B cell (primary cell): ENCODE results near the gene CST9L. TPM values are rescaled to one million over a fixed set of nuclear protein-coding genes. Genes with fewer than 3 reads are reported as not detected.

Source experiments
- ATAC-seq: fragments of 200-7000 bp; cut with Tn5 transposase; one replicate; pipeline ENCODE4 v1.10.0; 2021; ENCODE audit warnings: low read depth, mild to moderate bottlenecking, moderate number of reproducible peaks, moderate library complexity
- CTCF ChIA-PET: fragments of 350-600 bp; sonication (Branson Sonifier 250); formaldehyde crosslinking; loops from one replicate; lab custom pipeline; 2021; ENCODE audit warnings: antibody characterized with exemption, inconsistent platforms; lab: Charles Lee
- POLR2A ChIA-PET: fragments of 350-600 bp; sonication (Branson Sonifier 250); formaldehyde crosslinking; loops from one replicate; lab custom pipeline; 2021; ENCODE audit warnings: antibody characterized with exemption; lab: Charles Lee
- DNase-seq: peaks from one replicate; pipeline ENCODE4 v3.0.0; 2013
- H2AFZ ChIP-seq: 2 replicates; pipeline ENCODE4 v1.6.1; 2012; ENCODE audit warnings: mild to moderate bottlenecking, low read depth, low read length; ENCODE audit not compliant: insufficient read depth, poor library complexity, severe bottlenecking
- H3K27ac ChIP-seq, 2 donors: 1 replicate in 1 of 2; 2 replicates in 1 of 2; pipeline ENCODE4 v1.5.1; 2012 to 2013; ENCODE audit warnings: low read length in 2 of 2, mild to moderate bottlenecking in 2 of 2, moderate library complexity in 1 of 2
- H3K27me3 ChIP-seq, 4 experiments: fragments of 200-600 bp in 1 of 4; sonication (generic) in 1 of 4; replicated peaks in 1 of 4; 1 replicate in 2 of 4; 2 replicates in 2 of 4; pipeline versions ENCODE4 v1.6.1 to v1.7.0; 2013 to 2016; ENCODE audit warnings: low read length in 3 of 4, mild to moderate bottlenecking in 2 of 4, mixed read lengths in 1 of 4, moderate library complexity in 1 of 4; ENCODE audit not compliant: insufficient read depth in 4 of 4, control insufficient read depth in 3 of 4; ENCODE audit errors: control extremely low read depth in 1 of 4
- H3K36me3 ChIP-seq, 2 experiments: replicated peaks in 1 of 2; 1 replicate in 1 of 2; 2 replicates in 1 of 2; pipeline versions ENCODE4 v1.6.1 to v1.7.1; 2013; ENCODE audit warnings: low read length in 1 of 2; ENCODE audit not compliant: insufficient read depth in 2 of 2, control insufficient read depth in 1 of 2; ENCODE audit errors: control extremely low read depth in 1 of 2, extremely low read depth in 1 of 2
- H3K4me1 ChIP-seq, 2 donors: fragments of 200-600 bp in 1 of 2; sonication (generic) in 1 of 2; 1 replicate in 1 of 2; 2 replicates in 1 of 2; pipeline versions ENCODE4 v1.5.1 to v1.6.1; 2013 to 2017; ENCODE audit warnings: low read length in 2 of 2; ENCODE audit not compliant: control insufficient read depth in 2 of 2, insufficient read depth in 2 of 2
- H3K4me2 ChIP-seq: replicated peaks from 2 replicates; pipeline ENCODE3; 2012; ENCODE audit warnings: mild to moderate bottlenecking, low read depth, low read length; ENCODE audit not compliant: poor library complexity, severe bottlenecking
- H3K4me3 ChIP-seq, 5 experiments: fragments of 200-600 bp in 1 of 5; sonication (generic) in 1 of 5; 1 replicate in 3 of 5; 2 replicates in 2 of 5; pipeline versions ENCODE4 v1.5.1 to v1.7.0; 2011 to 2016; ENCODE audit warnings: low read length in 4 of 5, mild to moderate bottlenecking in 4 of 5, low read depth in 2 of 5, control low read depth in 1 of 5, moderate library complexity in 1 of 5; ENCODE audit not compliant: insufficient read depth in 1 of 5; ENCODE audit errors: control extremely low read depth in 1 of 5, extremely low read depth in 1 of 5
- H3K79me2 ChIP-seq: fragments of 200-600 bp; sonication (generic); one replicate; pipeline ENCODE4 v1.6.0; 2016; ENCODE audit warnings: low read length; ENCODE audit not compliant: control insufficient read depth, insufficient read depth
- H3K9ac ChIP-seq: fragments of 200-600 bp; sonication (generic); 2 replicates; pipeline ENCODE4 v1.6.1; 2017; ENCODE audit warnings: mild to moderate bottlenecking, low read length, moderate library complexity
- H3K9me3 ChIP-seq, 3 donors: one replicate each; pipeline versions ENCODE4 v1.6.1 to v1.7.1; 2013; ENCODE audit warnings: low read length in 2 of 3; ENCODE audit not compliant: control insufficient read depth in 2 of 3, insufficient read depth in 1 of 3; ENCODE audit errors: control extremely low read depth in 1 of 3
- H4K20me1 ChIP-seq: 2 replicates; pipeline ENCODE4 v1.6.0; 2012; ENCODE audit warnings: mild to moderate bottlenecking, low read length; ENCODE audit not compliant: insufficient read depth, control insufficient read depth, poor library complexity, severe bottlenecking
- H3K27ac Mint-ChIP-seq: one replicate; pipeline ENCODE4 v1.8.0; 2021; ENCODE audit warnings: mixed read lengths
- H3K27me3 Mint-ChIP-seq: one replicate; pipeline ENCODE4 v1.8.0; 2021; ENCODE audit warnings: mixed read lengths
- H3K4me1 Mint-ChIP-seq: one replicate; pipeline ENCODE4 v1.8.0; 2021; ENCODE audit warnings: mixed read lengths
- H3K4me3 Mint-ChIP-seq: one replicate; pipeline ENCODE4 v1.8.0; 2021; ENCODE audit warnings: mixed read lengths
- H3K9me3 Mint-ChIP-seq: one replicate; pipeline ENCODE4 v1.8.0; 2022; ENCODE audit warnings: mixed read lengths; ENCODE audit not compliant: insufficient read depth
- CTCF ChIP-seq: fragments of 200-600 bp; IDR thresholded peaks from one replicate; pipeline ENCODE4 v1.8.0; 2022; ENCODE audit warnings: antibody characterized with exemption, mild to moderate bottlenecking
- EZH2 ChIP-seq: IDR thresholded peaks from 2 replicates; pipeline ENCODE4 v1.6.1; 2012; ENCODE audit warnings: borderline replicate concordance, low read depth, mild to moderate bottlenecking, moderate library complexity, low read length; ENCODE audit not compliant: insufficient read depth, poor library complexity, severe bottlenecking
- WGBS: methylation state at CpG from one replicate; pipeline ENCODE4 v1.1.5; 2013; ENCODE audit warnings: missing lambda C conversion rate; ENCODE audit not compliant: insufficient coverage; 5-methylcytosine and 5-hydroxymethylcytosine counted together
- intact Hi-C: fragments of 100-400 bp; cut with micrococcal nuclease; formaldehyde crosslinking; loops from one replicate; pipeline ENCODE4 v1.10.0; 2022
- polyA plus RNA-seq: library from polyadenylated mRNA; depleted of rRNA; stranded (reverse); fragments of >200 nt; gene quantifications from 2 replicates; pipeline ENCODE4 v1.2.3, GENCODE V29; 2012
- total RNA-seq, 2 donors: library from RNA; stranded (reverse); fragments of 120-200 nt in 1 of 2; gene quantifications; 1 replicate in 1 of 2; 2 replicates in 1 of 2; pipeline versions ENCODE4 v1.2.3 to v1.2.4, GENCODE V29; 2013 to 2022

CST9L gene
- total and polyA plus RNA-seq, 2 donors (not counting 1 experiment from before 2014, with no cell fraction given) = not detected

GRCh38 chr20:23554401-23554800 is 13.9 kb downstream of the CST9L start:
- H3K4me1 Mint-ChIP-seq = no peaks in the 10 kb centered on the region
- no peak for ATAC-seq
- H3K4me3 ChIP-seq = no peak overlapping the region
- H3K27ac ChIP-seq = no peak overlapping the region
- intact Hi-C loops = no loop called here
- no peaks in the 10 kb centered on the region for H3K27me3 Mint-ChIP-seq
- H2AFZ ChIP-seq = no peak overlapping the region
- ChIA-PET CTCF (no interaction called here), POLR2A (no interaction called here)
- no peaks in the 10 kb centered on the region for H3K27me3 ChIP-seq
- no CpG with 5 or more reads among the region's 1 CpG for WGBS
- no peak overlapping the region for H3K27ac Mint-ChIP-seq
- no peak overlapping the region for H3K9ac ChIP-seq
- no peak overlapping the region for H3K4me2 ChIP-seq
- H3K4me1 ChIP-seq = no peaks in the 10 kb centered on the region
- no peaks in the 10 kb centered on the region for H4K20me1 ChIP-seq
- H3K9me3 Mint-ChIP-seq = peaks cover 5% of the 10 kb centered on the region
- no peak for DNase-seq
- no peak overlapping the region for H3K4me3 Mint-ChIP-seq
- H3K36me3 ChIP-seq = no peaks in the 10 kb centered on the region
- H3K9me3 ChIP-seq = no peaks in the 10 kb centered on the region
- no peak for TF ChIP-seq CTCF
- no peak for TF ChIP-seq EZH2
- H3K79me2 ChIP-seq = no peaks in the 10 kb centered on the region

- TF ChIP-seq CTCF = no peak
- no peak for TF ChIP-seq EZH2
- H3K4me3 ChIP-seq = no peak overlapping the region
- no peaks in the 10 kb centered on the region for H3K27me3 ChIP-seq
- no peak overlapping the region for H3K9ac ChIP-seq
- DNase-seq (no peak), ATAC-seq (no peak)
- H3K79me2 ChIP-seq = no peaks in the 10 kb centered on the region
- H3K4me2 ChIP-seq = no peak overlapping the region
- POLR2A ChIA-PET = no interaction called here
- H2AFZ ChIP-seq = no peak overlapping the region
- H3K9me3 ChIP-seq = no peaks in the 10 kb centered on the region
- H3K4me1 ChIP-seq = no peaks in the 10 kb centered on the region
- intact Hi-C loops = no loop called here
- CTCF ChIA-PET = no interaction called here
- H3K27ac Mint-ChIP-seq = no peak overlapping the region
- no peaks in the 10 kb centered on the region for H3K27me3 Mint-ChIP-seq
- H3K4me1 Mint-ChIP-seq = no peaks in the 10 kb centered on the region
- H3K9me3 Mint-ChIP-seq = no peaks in the 10 kb centered on the region
- no peak overlapping the region for H3K4me3 Mint-ChIP-seq
- H4K20me1 ChIP-seq = no peaks in the 10 kb centered on the region
- no peak overlapping the region for H3K27ac ChIP-seq
- H3K36me3 ChIP-seq = no peaks in the 10 kb centered on the region
These were observed 16.5 kb downstream of the CST9L start for GRCh38 chr20:23551786-23552185.
